Measurements from ENCODE around the gene SLC24A3. TPM values are rescaled to one million over a fixed set of nuclear protein-coding genes. Genes with fewer than 3 reads are reported as not detected.

SLC24A3 gene
- total RNA-seq, 1 experiment from 2014 or later = 0.14 TPM

DNA sequence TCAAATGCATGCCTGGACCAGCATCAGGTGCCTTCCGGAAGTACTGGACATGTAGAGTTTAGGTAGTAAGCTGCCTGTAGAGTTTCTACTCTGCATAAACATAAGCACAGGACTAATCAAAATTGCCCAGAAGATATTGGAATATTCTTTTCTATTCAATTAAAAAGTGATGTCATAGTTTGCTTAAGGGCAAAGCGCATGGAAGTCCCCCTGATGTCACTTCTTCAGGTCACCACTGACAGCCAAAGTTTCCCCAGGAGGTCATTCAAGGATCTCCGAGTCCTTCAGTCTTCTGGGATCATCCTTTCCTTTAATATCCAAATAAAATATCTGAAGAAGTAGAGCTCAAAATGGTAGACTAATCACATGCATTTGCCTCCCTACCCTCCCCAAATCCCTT lies 528.1 kb downstream of the SLC24A3 start:
- intact Hi-C loops (cut with micrococcal nuclease; ENCODE audit: unreplicated experiment) = no loop called here
- Histone ChIP-seq H3K36me3 (ENCODE audit: control insufficient read depth, insufficient read depth, low read length) (no peaks in the 10 kb centered on the region; the same call in 1 of the 2 replicates), H3K4me3 (ENCODE audit: low read depth, low read length) (no peak overlapping the region), H3K9me3 (peaks cover 6% of the 10 kb centered on the region), H3K27me3 (replicated peaks; ENCODE audit: control insufficient read depth, insufficient read depth, low read length) (no peaks in the 10 kb centered on the region), H3K4me1 (peaks cover 10% of the 10 kb centered on the region)
- CTCF ChIA-PET = no interaction called here
- Mint-ChIP-seq H3K4me1 (ENCODE audit: low read depth, unreplicated experiment) (peaks cover 6% of the 10 kb centered on the region), H3K9me3 (ENCODE audit: unreplicated experiment) (peaks cover 9% of the 10 kb centered on the region), H3K36me3 (ENCODE audit: insufficient read depth, unreplicated experiment) (no peaks in the 10 kb centered on the region), H3K4me3 (ENCODE audit: unreplicated experiment) (no peak overlapping the region), H3K27me3 (ENCODE audit: insufficient read depth, unreplicated experiment) (no peaks in the 10 kb centered on the region), H3K27ac (ENCODE audit: unreplicated experiment) (no peak overlapping the region)
- DNase-seq = no peak
- POLR2A ChIA-PET = no interaction called here
- TF ChIP-seq, protein P1, sequence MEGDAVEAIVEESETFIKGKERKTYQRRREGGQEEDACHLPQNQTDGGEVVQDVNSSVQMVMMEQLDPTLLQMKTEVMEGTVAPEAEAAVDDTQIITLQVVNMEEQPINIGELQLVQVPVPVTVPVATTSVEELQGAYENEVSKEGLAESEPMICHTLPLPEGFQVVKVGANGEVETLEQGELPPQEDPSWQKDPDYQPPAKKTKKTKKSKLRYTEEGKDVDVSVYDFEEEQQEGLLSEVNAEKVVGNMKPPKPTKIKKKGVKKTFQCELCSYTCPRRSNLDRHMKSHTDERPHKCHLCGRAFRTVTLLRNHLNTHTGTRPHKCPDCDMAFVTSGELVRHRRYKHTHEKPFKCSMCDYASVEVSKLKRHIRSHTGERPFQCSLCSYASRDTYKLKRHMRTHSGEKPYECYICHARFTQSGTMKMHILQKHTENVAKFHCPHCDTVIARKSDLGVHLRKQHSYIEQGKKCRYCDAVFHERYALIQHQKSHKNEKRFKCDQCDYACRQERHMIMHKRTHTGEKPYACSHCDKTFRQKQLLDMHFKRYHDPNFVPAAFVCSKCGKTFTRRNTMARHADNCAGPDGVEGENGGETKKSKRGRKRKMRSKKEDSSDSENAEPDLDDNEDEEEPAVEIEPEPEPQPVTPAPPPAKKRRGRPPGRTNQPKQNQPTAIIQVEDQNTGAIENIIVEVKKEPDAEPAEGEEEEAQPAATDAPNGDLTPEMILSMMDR (IDR thresholded peaks at IDR 0.05; ENCODE audit: insufficient read depth in 1 of 2, low read depth in 1 of 2, low read length in 1 of 2, severe bottlenecking in 1 of 2, unreplicated experiment in 1 of 2) = no peak
- no TSS peak for BruUV-seq (replicated peaks)

DNA sequence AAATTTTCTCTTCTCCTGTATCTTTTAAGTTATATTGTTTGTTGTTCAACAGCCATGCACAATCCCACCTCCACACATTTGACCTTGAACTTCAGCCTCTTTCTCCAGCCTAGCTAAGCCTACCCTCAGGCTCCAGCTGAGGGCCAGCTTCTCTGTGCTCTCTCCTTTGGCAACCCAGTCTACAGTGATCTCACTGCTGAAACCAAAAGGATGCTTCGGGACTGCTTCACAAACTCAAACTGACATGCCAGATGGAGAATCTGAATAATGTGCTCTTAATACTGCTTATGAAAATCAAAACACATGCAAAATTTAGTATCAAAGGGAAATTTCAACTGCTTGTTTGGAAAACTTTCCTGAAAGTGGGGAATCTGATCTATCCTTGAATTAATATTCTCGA lies 529.5 kb downstream of the SLC24A3 start:
- CTCF ChIA-PET = no interaction called here
- Mint-ChIP-seq H3K9me3 (ENCODE audit: unreplicated experiment) (peaks cover 19% of the 10 kb centered on the region), H3K4me1 (ENCODE audit: low read depth, unreplicated experiment) (peaks cover 4% of the 10 kb centered on the region), H3K27me3 (ENCODE audit: insufficient read depth, unreplicated experiment) (no peaks in the 10 kb centered on the region), H3K36me3 (ENCODE audit: insufficient read depth, unreplicated experiment) (no peaks in the 10 kb centered on the region), H3K4me3 (ENCODE audit: unreplicated experiment) (no peak overlapping the region), H3K27ac (ENCODE audit: unreplicated experiment) (no peak overlapping the region)
- Histone ChIP-seq H3K4me3 (ENCODE audit: low read depth, low read length) (no peak overlapping the region), H3K27me3 (replicated peaks; ENCODE audit: control insufficient read depth, insufficient read depth, low read length) (no peaks in the 10 kb centered on the region), H3K36me3 (ENCODE audit: control insufficient read depth, insufficient read depth, low read length) (no peaks in the 10 kb centered on the region; the same call in 1 of the 2 replicates), H3K4me1 (peaks cover 5% of the 10 kb centered on the region), H3K9me3 (peaks cover 19% of the 10 kb centered on the region)
- TF ChIP-seq, protein P1 (IDR thresholded peaks at IDR 0.05; ENCODE audit: insufficient read depth in 1 of 2, low read depth in 1 of 2, low read length in 1 of 2, severe bottlenecking in 1 of 2, unreplicated experiment in 1 of 2) = no peak
- BruUV-seq (replicated peaks) = no TSS peak
- POLR2A ChIA-PET = no interaction called here
- intact Hi-C loops (cut with micrococcal nuclease; ENCODE audit: unreplicated experiment) = no loop called here
- DNase-seq = no peak

DNA sequence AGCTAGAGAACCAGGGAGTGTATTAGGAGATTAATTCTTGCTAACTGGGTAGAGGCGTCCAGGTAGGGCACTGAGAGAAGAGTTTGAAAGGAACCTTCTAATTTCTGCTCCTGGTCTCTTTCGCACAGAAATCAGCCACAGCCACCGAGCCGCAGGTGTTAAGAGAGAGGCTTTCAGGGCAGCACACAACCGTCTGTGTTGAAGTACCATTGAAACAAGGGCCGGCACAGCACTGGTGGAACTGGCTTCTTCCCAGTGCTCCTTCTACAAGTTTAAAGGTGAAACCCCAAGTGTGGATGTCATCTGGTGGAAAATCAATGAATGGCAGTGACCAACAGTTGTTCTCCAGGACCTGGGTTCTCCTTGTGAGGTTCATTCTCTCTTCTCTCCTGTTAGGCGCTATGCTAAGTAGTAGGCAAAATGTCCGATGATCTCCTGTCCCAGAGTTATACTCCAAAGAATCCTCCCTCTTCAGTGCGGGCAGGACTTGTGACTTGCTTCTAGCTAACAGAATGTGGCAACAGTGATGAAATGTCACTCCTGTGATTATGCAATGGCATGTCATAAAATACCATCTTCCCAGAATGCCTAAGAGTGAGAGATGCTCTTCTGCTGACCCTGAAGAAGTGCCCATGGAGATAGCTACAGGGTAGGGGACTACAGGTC lies 530.7 kb downstream of the SLC24A3 start:
- Histone ChIP-seq H3K9me3 (peaks cover 19% of the 10 kb centered on the region), H3K4me1 (no peaks in the 10 kb centered on the region), H3K36me3 (ENCODE audit: control insufficient read depth, insufficient read depth, low read length) (no peaks in the 10 kb centered on the region; the same call in 1 of the 2 replicates), H3K27me3 (replicated peaks; ENCODE audit: control insufficient read depth, insufficient read depth, low read length) (no peaks in the 10 kb centered on the region), H3K4me3 (ENCODE audit: low read depth, low read length) (no peak overlapping the region)
- POLR2A ChIA-PET = interaction anchor here (0.6 kb wide), 1 partner anchor 15 kb away, joined by 6 read pairs; no protein-coding TSS in a partner anchor
- DNase-seq = peak in 1 of 2 experiments; percentile 31
- intact Hi-C loops (cut with micrococcal nuclease; ENCODE audit: unreplicated experiment) = no loop called here
- TF ChIP-seq, protein P1 (IDR thresholded peaks at IDR 0.05; ENCODE audit: insufficient read depth in 1 of 2, low read depth in 1 of 2, low read length in 1 of 2, severe bottlenecking in 1 of 2, unreplicated experiment in 1 of 2) = no peak
- no peak overlapping the region for H3K27ac Mint-ChIP-seq (ENCODE audit: unreplicated experiment)
- H3K27me3 Mint-ChIP-seq (ENCODE audit: insufficient read depth, unreplicated experiment) = no peaks in the 10 kb centered on the region
- peaks cover 29% of the 10 kb centered on the region for H3K9me3 Mint-ChIP-seq (ENCODE audit: unreplicated experiment)
- no TSS peak for BruUV-seq (replicated peaks)
- CTCF ChIA-PET = no interaction called here
- H3K4me1 Mint-ChIP-seq (ENCODE audit: low read depth, unreplicated experiment) = no peaks in the 10 kb centered on the region
- no peak overlapping the region for H3K4me3 Mint-ChIP-seq (ENCODE audit: unreplicated experiment)
- no peaks in the 10 kb centered on the region for H3K36me3 Mint-ChIP-seq (ENCODE audit: insufficient read depth, unreplicated experiment)
